ENCODE measurements around the gene XPNPEP1.

Gene XPNPEP1

DNA sequence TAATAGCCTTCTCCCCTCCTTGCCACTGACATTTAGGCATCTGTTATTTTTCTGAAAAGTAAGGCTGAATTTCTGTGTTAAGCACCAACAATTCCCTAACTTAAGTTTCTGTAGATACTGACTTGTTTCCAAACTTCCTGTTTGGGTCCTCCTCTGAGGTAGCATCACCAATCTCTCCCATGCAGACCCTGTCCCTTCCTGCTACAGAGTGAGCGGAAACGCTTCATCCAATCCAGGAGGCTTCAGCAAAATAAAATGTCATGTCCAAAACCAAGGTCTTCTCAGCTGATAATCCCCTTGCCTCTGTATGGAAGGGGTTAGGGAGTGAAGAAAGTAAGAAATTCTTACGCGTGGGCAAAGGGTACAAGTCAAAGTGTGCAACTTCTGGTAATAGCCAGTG lies 29.9 kb downstream of the XPNPEP1 start:
- Histone ChIP-seq H3K9me2 (replicated peaks; ENCODE audit: insufficient read depth, low read length) (no peaks in the 10 kb centered on the region), H3K27me3 (ENCODE audit: low read length) (no peaks in the 10 kb centered on the region), H3K9me3 (ENCODE audit: insufficient read depth, low read length) (no peaks in the 10 kb centered on the region), H4K20me1 (ENCODE audit: low read depth, low read length) (no peaks in the 10 kb centered on the region), H3K4me3 (ENCODE audit: insufficient read depth, low read length, poor library complexity, severe bottlenecking) (no peak overlapping the region), H3K9ac (ENCODE audit: low read length) (no peak overlapping the region), H3F3A (ENCODE audit: insufficient read depth) (no peaks in the 10 kb centered on the region), H3K36me3 (ENCODE audit: low read length) (peaks cover 12% of the 10 kb centered on the region; the same call in 1 of the 2 replicates), H2AFZ (ENCODE audit: low read depth, low read length, severe bottlenecking) (no peak overlapping the region), H3K79me2 (ENCODE audit: insufficient read depth, low read length) (peaks cover 38% of the 10 kb centered on the region), H3K27ac (ENCODE audit: low read depth, low read length) (no peak overlapping the region), H3K4me2 (ENCODE audit: low read depth, low read length, poor library complexity, severe bottlenecking) (no peak overlapping the region)
- no peak for TF ChIP-seq EZH2phosphoT487 (conservative IDR thresholded peaks at IDR 0.05; ENCODE audit: low read length)
- TF ChIP-seq, protein P1, sequence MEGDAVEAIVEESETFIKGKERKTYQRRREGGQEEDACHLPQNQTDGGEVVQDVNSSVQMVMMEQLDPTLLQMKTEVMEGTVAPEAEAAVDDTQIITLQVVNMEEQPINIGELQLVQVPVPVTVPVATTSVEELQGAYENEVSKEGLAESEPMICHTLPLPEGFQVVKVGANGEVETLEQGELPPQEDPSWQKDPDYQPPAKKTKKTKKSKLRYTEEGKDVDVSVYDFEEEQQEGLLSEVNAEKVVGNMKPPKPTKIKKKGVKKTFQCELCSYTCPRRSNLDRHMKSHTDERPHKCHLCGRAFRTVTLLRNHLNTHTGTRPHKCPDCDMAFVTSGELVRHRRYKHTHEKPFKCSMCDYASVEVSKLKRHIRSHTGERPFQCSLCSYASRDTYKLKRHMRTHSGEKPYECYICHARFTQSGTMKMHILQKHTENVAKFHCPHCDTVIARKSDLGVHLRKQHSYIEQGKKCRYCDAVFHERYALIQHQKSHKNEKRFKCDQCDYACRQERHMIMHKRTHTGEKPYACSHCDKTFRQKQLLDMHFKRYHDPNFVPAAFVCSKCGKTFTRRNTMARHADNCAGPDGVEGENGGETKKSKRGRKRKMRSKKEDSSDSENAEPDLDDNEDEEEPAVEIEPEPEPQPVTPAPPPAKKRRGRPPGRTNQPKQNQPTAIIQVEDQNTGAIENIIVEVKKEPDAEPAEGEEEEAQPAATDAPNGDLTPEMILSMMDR (IDR thresholded peaks at IDR 0.05; ENCODE audit: insufficient read depth, low read length, poor library complexity, severe bottlenecking) = no peak

DNA sequence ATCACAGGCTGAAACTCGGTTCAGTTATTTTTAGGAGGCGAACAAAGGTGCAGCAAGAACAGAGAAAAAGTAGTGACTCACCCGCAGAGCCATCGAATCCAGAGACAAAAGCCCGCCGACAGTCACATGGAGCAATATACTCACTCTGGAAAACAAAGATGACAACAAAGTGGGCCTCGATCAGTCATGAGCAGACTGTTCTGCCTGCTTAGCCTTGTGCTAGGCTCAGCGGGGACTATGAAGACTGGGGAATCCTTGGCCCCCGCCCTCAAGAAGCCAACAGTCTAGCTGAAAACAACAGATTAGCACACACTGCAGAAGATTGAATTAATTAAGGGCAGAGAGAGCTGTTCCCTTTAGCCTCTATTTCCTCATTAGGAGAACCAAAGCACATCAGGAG lies 30.4 kb downstream of the XPNPEP1 start:
- Histone ChIP-seq H3K9me2 (replicated peaks; ENCODE audit: insufficient read depth, low read length) (no peaks in the 10 kb centered on the region), H3K4me2 (ENCODE audit: low read depth, low read length, poor library complexity, severe bottlenecking) (no peak overlapping the region), H3K4me3 (ENCODE audit: insufficient read depth, low read length, poor library complexity, severe bottlenecking) (no peak overlapping the region), H3K36me3 (ENCODE audit: low read length) (peaks cover 12% of the 10 kb centered on the region; the same call in 1 of the 2 replicates), H3K27me3 (ENCODE audit: low read length) (no peaks in the 10 kb centered on the region), H3K27ac (ENCODE audit: low read depth, low read length) (no peak overlapping the region), H3K9ac (ENCODE audit: low read length) (no peak overlapping the region), H4K20me1 (ENCODE audit: low read depth, low read length) (no peaks in the 10 kb centered on the region), H3K9me3 (ENCODE audit: insufficient read depth, low read length) (no peaks in the 10 kb centered on the region), H2AFZ (ENCODE audit: low read depth, low read length, severe bottlenecking) (no peak overlapping the region), H3K79me2 (ENCODE audit: insufficient read depth, low read length) (peaks cover 33% of the 10 kb centered on the region), H3F3A (ENCODE audit: insufficient read depth) (no peaks in the 10 kb centered on the region)
- TF ChIP-seq EZH2phosphoT487 (conservative IDR thresholded peaks at IDR 0.05; ENCODE audit: low read length) = no peak
- TF ChIP-seq, protein P1 (IDR thresholded peaks at IDR 0.05; ENCODE audit: insufficient read depth, low read length, poor library complexity, severe bottlenecking) = no peak

DNA sequence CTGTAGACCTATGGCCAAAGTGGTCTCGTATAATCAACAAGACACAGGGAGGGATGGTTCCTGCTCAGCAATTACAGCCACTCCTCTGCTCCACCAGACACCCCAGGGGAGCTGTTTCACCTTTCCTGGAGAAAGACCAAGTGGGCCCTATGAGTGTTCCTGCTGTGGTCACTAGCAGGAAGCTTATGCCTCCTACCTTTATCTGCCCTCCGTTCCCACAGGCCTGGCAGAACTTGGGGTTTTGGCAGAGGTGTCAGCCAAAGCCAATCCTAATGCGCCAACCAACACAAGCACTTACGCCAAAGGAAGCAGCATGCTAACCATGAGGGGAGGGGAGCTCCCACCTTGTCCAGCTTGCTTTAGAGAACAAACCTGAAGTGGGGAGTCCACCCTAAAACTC lies 31.2 kb downstream of the XPNPEP1 start:
- no peaks in the 10 kb centered on the region for H3K27me3 ChIP-seq (ENCODE audit: low read length)
- no peaks in the 10 kb centered on the region for H3K9me2 ChIP-seq (replicated peaks; ENCODE audit: insufficient read depth, low read length)
- peaks cover 32% of the 10 kb centered on the region for H3K79me2 ChIP-seq (ENCODE audit: insufficient read depth, low read length)
- no peak overlapping the region for H3K4me2 ChIP-seq (ENCODE audit: low read depth, low read length, poor library complexity, severe bottlenecking)
- no peaks in the 10 kb centered on the region for H4K20me1 ChIP-seq (ENCODE audit: low read depth, low read length)
- H3K36me3 ChIP-seq (ENCODE audit: low read length) = peaks cover 11% of the 10 kb centered on the region; the same call in 1 of the 2 replicates
- TF ChIP-seq EZH2phosphoT487 (conservative IDR thresholded peaks at IDR 0.05; ENCODE audit: low read length) = no peak
- TF ChIP-seq, protein P1 (IDR thresholded peaks at IDR 0.05; ENCODE audit: insufficient read depth, low read length, poor library complexity, severe bottlenecking) = no peak
- H3K4me3 ChIP-seq (ENCODE audit: insufficient read depth, low read length, poor library complexity, severe bottlenecking) = no peak overlapping the region
- no peaks in the 10 kb centered on the region for H3K9me3 ChIP-seq (ENCODE audit: insufficient read depth, low read length)
- no peak overlapping the region for H3K27ac ChIP-seq (ENCODE audit: low read depth, low read length)
- H3F3A ChIP-seq (ENCODE audit: insufficient read depth) = no peaks in the 10 kb centered on the region
- H2AFZ ChIP-seq (ENCODE audit: low read depth, low read length, severe bottlenecking) = no peak overlapping the region
- H3K9ac ChIP-seq (ENCODE audit: low read length) = no peak overlapping the region

All from SU-DHL-6 (cell line).